ENCODE results near the gene MORN1.

MORN1 gene

GRCh38 chr1:2381741-2382620 is 9.4 kb downstream of the MORN1 start:
- peak; percentile 83 for TF ChIP-seq CTCF (IDR thresholded peaks at IDR 0.05; ENCODE audit: low read length)
- no peak for TF ChIP-seq EZH2 (IDR thresholded peaks at IDR 0.05; ENCODE audit: borderline replicate concordance, low read length)

DNA sequence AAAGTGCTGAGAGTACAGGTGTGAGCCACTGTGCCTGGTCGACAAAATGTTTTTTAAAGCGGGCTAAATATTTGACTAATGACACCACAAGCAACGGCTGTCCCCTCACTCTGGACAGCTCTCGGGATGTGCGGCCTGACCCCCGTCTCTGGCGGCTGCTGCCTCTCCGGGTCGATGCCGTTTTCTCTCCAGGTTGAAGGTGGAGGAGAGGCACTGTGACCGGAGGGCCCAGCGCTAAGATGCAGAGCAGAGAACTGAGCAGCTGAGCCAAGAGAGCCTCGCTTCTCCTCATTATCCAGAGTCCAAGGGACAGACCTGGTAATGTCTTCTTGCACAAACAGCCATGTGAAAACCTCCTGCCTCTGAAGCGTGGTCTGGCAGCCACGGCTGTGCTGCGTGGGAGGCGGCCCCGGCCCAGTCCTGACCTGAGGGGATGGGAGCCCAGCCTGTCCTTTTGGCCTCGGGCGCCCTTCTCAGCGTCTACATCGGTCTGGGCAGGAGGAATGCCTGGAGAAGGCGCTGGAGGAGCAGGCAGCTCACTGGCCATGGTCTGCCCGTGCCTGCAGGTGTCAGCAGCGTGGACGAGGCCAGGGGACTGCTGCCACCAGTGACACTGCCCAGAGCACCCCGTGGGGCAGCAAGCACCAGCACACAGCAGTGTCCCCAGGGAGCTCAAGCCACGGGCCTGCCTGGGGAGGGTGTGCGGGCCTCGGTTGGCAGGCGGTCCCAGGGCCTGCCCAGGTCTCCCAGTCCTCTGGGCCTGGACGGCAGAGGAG is 10.3 kb downstream of the MORN1 start:
- Histone ChIP-seq H3K9ac (ENCODE audit: low read length) (no peak overlapping the region), H2AFZ (ENCODE audit: low read length) (no peak overlapping the region), H3K9me3 (ENCODE audit: low read length) (no peaks in the 10 kb centered on the region), H4K20me1 (ENCODE audit: insufficient read depth, low read length) (no peaks in the 10 kb centered on the region), H3F3A (ENCODE audit: insufficient read depth, low read length) (no peaks in the 10 kb centered on the region), H3K27ac (ENCODE audit: low read depth, low read length, poor library complexity, severe bottlenecking) (no peak overlapping the region), H3K4me1 (ENCODE audit: insufficient read depth, low read length, severe bottlenecking) (no peaks in the 10 kb centered on the region), H3K79me2 (ENCODE audit: insufficient read depth, low read length) (no peaks in the 10 kb centered on the region), H3K27me3 (ENCODE audit: insufficient read depth, low read length) (no peaks in the 10 kb centered on the region), H3K4me2 (ENCODE audit: low read length) (no peak overlapping the region), H3K36me3 (ENCODE audit: insufficient read depth, low read length) (no peaks in the 10 kb centered on the region), H3K4me3 (ENCODE audit: low read depth, low read length, poor library complexity, severe bottlenecking) (no peak overlapping the region), H3K9me2 (ENCODE audit: low read depth, low read length) (no peaks in the 10 kb centered on the region)
- TF ChIP-seq CTCF (IDR thresholded peaks at IDR 0.05; ENCODE audit: low read length), result no peak
- TF ChIP-seq EZH2 (IDR thresholded peaks at IDR 0.05; ENCODE audit: borderline replicate concordance, low read length), result no peak

More at GRCh38 chr1:2381741-2382620, 9.4 kb downstream of the MORN1 start:
- H3K4me3 ChIP-seq (ENCODE audit: low read depth, low read length, poor library complexity, severe bottlenecking), result no peak overlapping the region
- no peak overlapping the region for H2AFZ ChIP-seq (ENCODE audit: low read length)
- no peak overlapping the region for H3K9ac ChIP-seq (ENCODE audit: low read length)
- H3K4me1 ChIP-seq (ENCODE audit: insufficient read depth, low read length, severe bottlenecking), result no peaks in the 10 kb centered on the region
- no peaks in the 10 kb centered on the region for H3K36me3 ChIP-seq (ENCODE audit: insufficient read depth, low read length)
- no peaks in the 10 kb centered on the region for H3K9me3 ChIP-seq (ENCODE audit: low read length)
- H3F3A ChIP-seq (ENCODE audit: insufficient read depth, low read length), result no peaks in the 10 kb centered on the region
- no peaks in the 10 kb centered on the region for H3K79me2 ChIP-seq (ENCODE audit: insufficient read depth, low read length)
- H3K27ac ChIP-seq (ENCODE audit: low read depth, low read length, poor library complexity, severe bottlenecking), result no peak overlapping the region
- H4K20me1 ChIP-seq (ENCODE audit: insufficient read depth, low read length), result no peaks in the 10 kb centered on the region
- no peaks in the 10 kb centered on the region for H3K9me2 ChIP-seq (ENCODE audit: low read depth, low read length)
- no peaks in the 10 kb centered on the region for H3K27me3 ChIP-seq (ENCODE audit: insufficient read depth, low read length)
- H3K4me2 ChIP-seq (ENCODE audit: low read length), result no peak overlapping the region

- Histone ChIP-seq H4K20me1 (ENCODE audit: insufficient read depth, low read length) (no peaks in the 10 kb centered on the region), H3K4me3 (ENCODE audit: low read depth, low read length, poor library complexity, severe bottlenecking) (no peak overlapping the region), H3K36me3 (ENCODE audit: insufficient read depth, low read length) (no peaks in the 10 kb centered on the region), H3K4me1 (ENCODE audit: insufficient read depth, low read length, severe bottlenecking) (no peaks in the 10 kb centered on the region), H3K79me2 (ENCODE audit: insufficient read depth, low read length) (no peaks in the 10 kb centered on the region), H3K4me2 (ENCODE audit: low read length) (no peak overlapping the region), H2AFZ (ENCODE audit: low read length) (no peak overlapping the region), H3K9me2 (ENCODE audit: low read depth, low read length) (no peaks in the 10 kb centered on the region), H3K27me3 (ENCODE audit: insufficient read depth, low read length) (no peaks in the 10 kb centered on the region), H3F3A (ENCODE audit: insufficient read depth, low read length) (no peaks in the 10 kb centered on the region), H3K9ac (ENCODE audit: low read length) (no peak overlapping the region), H3K9me3 (ENCODE audit: low read length) (no peaks in the 10 kb centered on the region), H3K27ac (ENCODE audit: low read depth, low read length, poor library complexity, severe bottlenecking) (no peak overlapping the region)
- TF ChIP-seq CTCF (IDR thresholded peaks at IDR 0.05; ENCODE audit: low read length) (no peak), EZH2 (IDR thresholded peaks at IDR 0.05; ENCODE audit: borderline replicate concordance, low read length) (no peak)
These were observed 11.5 kb downstream of the MORN1 start for GRCh38 chr1:2379733-2380404.

All from OCI-LY1 (cell line).